Glutamatergic neuron (in vitro differentiated cells): ENCODE results near the gene GYPB. TPM values are rescaled to one million over a fixed set of nuclear protein-coding genes. Genes with fewer than 3 reads are reported as not detected.
"Not testable (repeated sequence)": the region's sequence is repeated elsewhere in the genome, so short reads cannot be mapped to it uniquely, and the experiment has no call there.

Source experiments
- DNase-seq: peaks from one replicate; pipeline ENCODE4 v3.0.0; 2022
- H3K27ac Mint-ChIP-seq: one replicate; pipeline ENCODE4 v1.8.0; 2020; ENCODE audit warnings: mild to moderate bottlenecking, mixed read lengths, inconsistent platforms; ENCODE audit not compliant: unreplicated experiment
- H3K27me3 Mint-ChIP-seq: one replicate; pipeline ENCODE4 v1.8.0; 2020; ENCODE audit warnings: mild to moderate bottlenecking, moderate library complexity, mixed read lengths, inconsistent platforms; ENCODE audit not compliant: unreplicated experiment
- H3K36me3 Mint-ChIP-seq: one replicate; pipeline ENCODE4 v1.8.0; 2020; ENCODE audit warnings: mild to moderate bottlenecking, mixed read lengths, inconsistent platforms; ENCODE audit not compliant: unreplicated experiment
- H3K4me1 Mint-ChIP-seq: one replicate; pipeline ENCODE4 v1.8.0; 2020; ENCODE audit warnings: mild to moderate bottlenecking, low read depth, mixed read lengths, inconsistent platforms; ENCODE audit not compliant: unreplicated experiment
- H3K4me3 Mint-ChIP-seq: one replicate; pipeline ENCODE4 v1.8.0; 2020; ENCODE audit warnings: mild to moderate bottlenecking, mixed read lengths, inconsistent platforms; ENCODE audit not compliant: unreplicated experiment
- H3K9me3 Mint-ChIP-seq: one replicate; pipeline ENCODE4 v1.8.0; 2020; ENCODE audit warnings: mild to moderate bottlenecking, moderate library complexity, mixed read lengths, inconsistent platforms; ENCODE audit not compliant: unreplicated experiment
- total RNA-seq: library from RNA; stranded (reverse); fragmentation: NEBNext Ultra II Directional; extraction: Animal tissue kit (Norgen Biotek cat#: 25700); gene quantifications from one replicate; pipeline ENCODE4 v1.2.1, GENCODE V29; 2021; ENCODE audit not compliant: unreplicated experiment
- TF ChIP-seq, protein P1 (sequence below): fragments of 200-600 bp; sonication (generic); IDR thresholded peaks from one replicate; pipeline ENCODE4 v1.5.0; 2021; ENCODE audit not compliant: partially characterized antibody, unreplicated experiment

GYPB gene
- total RNA-seq, 1 donor from 2014 or later: not detected

DNA sequence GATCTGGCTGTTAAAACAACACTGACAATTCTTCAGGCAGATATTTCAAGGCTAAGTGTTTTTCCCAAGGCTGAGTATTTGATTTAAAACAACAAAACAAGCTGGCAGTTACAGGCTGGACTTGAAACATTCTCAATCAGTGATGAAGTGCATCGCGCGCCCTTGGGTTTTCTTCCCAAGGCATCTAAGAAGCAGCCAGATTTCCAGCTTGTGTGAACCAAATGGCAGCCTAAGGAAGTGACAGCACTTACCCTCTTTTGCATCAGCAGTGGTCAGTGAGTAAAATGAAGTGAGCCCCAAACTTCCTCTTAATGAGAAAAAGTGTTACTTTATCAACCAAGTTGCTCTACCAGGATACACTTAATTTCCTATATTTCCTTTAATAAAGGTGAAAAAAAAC is 12.2 kb upstream of the GYPB start:
- not testable (repeated sequence) for H3K27ac Mint-ChIP-seq, H3K4me1 Mint-ChIP-seq, H3K4me3 Mint-ChIP-seq, DNase-seq, H3K27me3 Mint-ChIP-seq, H3K9me3 Mint-ChIP-seq, H3K36me3 Mint-ChIP-seq

DNA sequence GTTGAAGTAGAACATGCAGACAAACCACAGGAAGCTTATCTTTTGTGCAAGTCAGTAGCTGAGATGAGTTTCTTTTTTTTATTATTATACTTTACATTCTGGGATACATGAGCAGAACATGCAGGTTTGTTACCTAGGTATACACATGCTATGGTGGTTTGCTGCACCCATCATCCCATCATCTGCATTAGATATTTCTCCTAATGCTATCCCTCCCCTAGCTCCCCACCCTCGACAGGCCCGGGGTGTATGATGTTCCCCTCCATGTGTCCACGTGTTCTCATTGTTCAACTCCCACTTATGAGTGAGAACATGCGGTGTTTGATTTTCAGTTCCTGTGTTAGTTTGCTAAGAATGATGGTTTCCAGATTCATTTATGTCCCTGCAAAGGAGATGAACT is 11.5 kb upstream of the GYPB start:
- not testable (repeated sequence) for H3K4me3 Mint-ChIP-seq, DNase-seq, H3K4me1 Mint-ChIP-seq, H3K27ac Mint-ChIP-seq, H3K36me3 Mint-ChIP-seq, H3K9me3 Mint-ChIP-seq, H3K27me3 Mint-ChIP-seq

DNA sequence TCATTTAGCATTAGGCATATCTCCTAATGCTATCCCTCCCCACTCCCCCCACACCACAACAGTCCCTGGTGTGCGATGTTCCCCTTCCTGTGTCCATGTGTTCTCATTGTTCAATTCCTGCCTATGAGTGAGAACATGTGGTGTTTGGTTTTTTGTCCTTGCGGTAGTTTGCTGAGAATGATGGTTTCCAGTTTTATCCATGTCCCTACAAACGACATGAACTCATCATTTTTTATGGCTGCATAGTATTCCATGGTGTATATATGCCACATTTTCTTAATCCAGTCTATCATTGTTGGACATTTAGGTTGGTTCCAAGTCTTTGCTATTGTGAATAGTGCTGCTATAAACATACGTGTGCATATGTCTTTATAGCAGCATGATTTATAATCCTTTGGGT is 7.5 kb upstream of the GYPB start:
- not testable (repeated sequence) for H3K9me3 Mint-ChIP-seq, H3K4me1 Mint-ChIP-seq, DNase-seq, H3K36me3 Mint-ChIP-seq, H3K27ac Mint-ChIP-seq, H3K27me3 Mint-ChIP-seq, H3K4me3 Mint-ChIP-seq

DNA sequence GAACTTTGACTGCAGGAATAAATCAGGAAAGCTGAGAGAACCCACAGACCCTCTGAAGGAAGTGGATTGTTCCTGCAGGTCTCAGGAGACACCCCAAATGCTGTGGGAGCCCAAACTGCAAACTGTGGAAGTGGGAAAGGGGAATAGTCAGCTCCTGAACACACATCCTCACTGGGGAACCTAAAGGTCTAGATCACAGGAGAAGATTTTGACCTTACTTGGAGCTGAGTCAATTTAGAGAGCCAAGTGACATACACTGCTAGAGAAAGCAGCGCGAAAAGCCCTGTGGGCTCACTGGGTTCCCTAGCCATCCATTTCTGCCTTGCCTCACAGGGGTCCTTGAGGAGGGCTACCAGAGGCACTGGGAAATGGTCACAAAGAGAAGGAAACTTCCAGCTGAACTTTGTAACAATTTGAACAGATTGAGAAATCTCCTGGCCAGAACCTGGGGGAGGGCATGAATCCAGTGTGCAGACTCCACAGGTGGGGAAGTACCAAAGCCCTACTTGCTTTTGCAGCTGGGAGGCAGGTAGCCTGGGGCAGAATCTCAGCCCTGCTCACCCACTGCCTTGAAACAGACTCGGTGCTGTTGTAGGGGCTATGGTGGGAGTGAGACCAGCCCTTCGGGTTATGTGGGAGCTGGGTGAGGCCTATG is 5.3 kb upstream of the GYPB start:
- H3K27me3 Mint-ChIP-seq, H3K27ac Mint-ChIP-seq, DNase-seq, H3K9me3 Mint-ChIP-seq, H3K4me3 Mint-ChIP-seq, H3K4me1 Mint-ChIP-seq, H3K36me3 Mint-ChIP-seq: not testable (repeated sequence)

DNA sequence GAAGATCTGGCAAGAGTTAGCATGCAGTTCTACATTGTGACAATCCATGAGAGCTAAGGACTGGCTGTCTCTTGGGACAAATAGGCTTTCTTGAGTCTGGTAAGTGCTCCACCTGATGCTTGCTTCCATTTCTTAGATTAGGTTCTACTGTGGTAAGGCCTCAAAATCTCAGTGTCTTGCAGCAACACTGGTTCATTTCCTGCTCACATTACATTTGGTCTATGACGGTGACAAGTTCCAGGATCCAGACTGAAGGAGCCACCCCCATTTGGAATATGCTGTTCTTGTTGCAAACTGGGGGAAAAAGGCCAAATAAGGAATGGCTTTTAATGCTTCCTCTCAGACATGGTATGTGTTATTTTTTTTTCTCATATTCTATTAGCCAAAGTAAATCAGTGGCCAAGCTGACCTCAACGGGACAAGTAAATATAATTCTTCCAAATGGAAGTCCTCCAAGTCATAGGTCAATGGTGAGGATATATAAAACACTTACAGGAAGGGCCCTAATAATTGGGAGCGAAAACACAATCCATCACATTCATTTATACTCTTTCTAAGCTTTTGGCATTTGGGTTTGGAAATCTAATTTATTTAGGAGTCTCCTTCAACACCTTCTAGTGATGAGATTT is 3.7 kb upstream of the GYPB start:
- H3K27ac Mint-ChIP-seq, DNase-seq, H3K27me3 Mint-ChIP-seq, H3K4me1 Mint-ChIP-seq, H3K9me3 Mint-ChIP-seq, H3K36me3 Mint-ChIP-seq, H3K4me3 Mint-ChIP-seq: not testable (repeated sequence)

DNA sequence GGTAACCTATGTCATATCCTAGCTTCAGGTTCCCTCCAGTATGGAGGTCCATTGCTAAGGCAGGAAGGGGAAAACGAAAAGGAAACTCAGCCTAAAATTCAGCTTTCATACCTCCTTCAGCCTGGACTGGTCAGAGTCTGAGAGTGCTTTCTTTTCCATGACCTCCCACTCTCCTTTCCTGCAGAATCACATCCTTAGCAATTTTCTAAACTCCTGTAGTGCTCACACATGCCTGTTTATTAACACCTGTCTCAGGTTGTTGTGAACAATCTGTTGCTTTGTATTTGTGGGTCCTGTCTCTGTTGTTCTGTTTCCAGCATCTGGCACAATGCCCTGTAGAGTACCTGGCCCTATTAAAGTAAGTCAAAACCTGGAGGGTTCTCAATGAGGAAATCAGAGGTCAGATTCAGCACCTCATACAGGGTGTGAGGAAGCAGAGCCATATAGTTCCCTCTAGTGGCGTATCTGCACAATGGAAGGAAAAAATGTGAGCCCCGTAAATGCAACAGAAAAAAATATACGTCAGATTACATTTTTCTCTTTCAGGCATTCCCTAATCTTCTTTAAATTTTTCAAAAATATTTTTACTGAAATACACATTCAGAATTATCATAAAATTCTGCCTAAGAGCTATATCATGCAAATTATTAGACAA is 2.3 kb upstream of the GYPB start:
- H3K36me3 Mint-ChIP-seq, H3K4me1 Mint-ChIP-seq, H3K27ac Mint-ChIP-seq, DNase-seq, H3K9me3 Mint-ChIP-seq, H3K4me3 Mint-ChIP-seq, H3K27me3 Mint-ChIP-seq: not testable (repeated sequence)
- TF ChIP-seq, protein P1, sequence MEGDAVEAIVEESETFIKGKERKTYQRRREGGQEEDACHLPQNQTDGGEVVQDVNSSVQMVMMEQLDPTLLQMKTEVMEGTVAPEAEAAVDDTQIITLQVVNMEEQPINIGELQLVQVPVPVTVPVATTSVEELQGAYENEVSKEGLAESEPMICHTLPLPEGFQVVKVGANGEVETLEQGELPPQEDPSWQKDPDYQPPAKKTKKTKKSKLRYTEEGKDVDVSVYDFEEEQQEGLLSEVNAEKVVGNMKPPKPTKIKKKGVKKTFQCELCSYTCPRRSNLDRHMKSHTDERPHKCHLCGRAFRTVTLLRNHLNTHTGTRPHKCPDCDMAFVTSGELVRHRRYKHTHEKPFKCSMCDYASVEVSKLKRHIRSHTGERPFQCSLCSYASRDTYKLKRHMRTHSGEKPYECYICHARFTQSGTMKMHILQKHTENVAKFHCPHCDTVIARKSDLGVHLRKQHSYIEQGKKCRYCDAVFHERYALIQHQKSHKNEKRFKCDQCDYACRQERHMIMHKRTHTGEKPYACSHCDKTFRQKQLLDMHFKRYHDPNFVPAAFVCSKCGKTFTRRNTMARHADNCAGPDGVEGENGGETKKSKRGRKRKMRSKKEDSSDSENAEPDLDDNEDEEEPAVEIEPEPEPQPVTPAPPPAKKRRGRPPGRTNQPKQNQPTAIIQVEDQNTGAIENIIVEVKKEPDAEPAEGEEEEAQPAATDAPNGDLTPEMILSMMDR: peak; percentile 60

DNA sequence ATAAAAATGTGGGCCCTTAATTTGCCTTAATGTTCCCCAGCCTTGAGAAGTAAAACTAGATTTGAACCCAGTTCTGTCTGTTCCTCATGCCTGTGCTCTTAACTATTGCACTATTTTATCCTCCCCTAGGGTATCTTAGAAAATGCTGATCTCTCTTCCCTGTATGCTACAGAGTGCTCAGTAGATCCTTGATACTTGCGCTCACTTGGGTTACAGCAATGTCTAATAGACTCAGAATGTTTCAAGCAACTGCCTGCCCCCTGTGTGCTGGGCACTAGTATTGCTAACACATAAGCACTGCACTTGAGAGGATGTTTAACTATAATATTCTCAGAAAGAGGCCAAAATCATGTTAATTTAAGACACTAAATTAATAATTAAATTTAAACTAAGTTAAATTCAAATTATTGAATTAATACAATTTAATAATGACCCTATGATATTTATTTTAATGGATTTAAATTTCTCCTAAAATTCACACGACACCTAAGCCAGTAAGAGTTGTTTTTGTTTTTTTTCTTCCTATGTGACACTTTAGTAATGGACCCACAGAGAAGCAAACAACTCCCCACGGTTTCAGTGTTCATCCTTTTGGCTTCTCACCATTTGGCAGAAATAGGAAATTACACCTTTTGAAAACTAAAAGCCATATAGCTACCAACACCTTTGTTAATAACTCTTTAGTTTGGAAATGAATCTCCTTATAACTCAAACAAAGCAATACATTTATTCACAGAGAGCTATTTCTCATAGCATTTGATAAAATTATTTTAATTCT is 768 bp downstream of the GYPB start:
- not testable (repeated sequence) for H3K27me3 Mint-ChIP-seq, H3K36me3 Mint-ChIP-seq, H3K9me3 Mint-ChIP-seq, DNase-seq, H3K27ac Mint-ChIP-seq, H3K4me3 Mint-ChIP-seq, H3K4me1 Mint-ChIP-seq

DNA sequence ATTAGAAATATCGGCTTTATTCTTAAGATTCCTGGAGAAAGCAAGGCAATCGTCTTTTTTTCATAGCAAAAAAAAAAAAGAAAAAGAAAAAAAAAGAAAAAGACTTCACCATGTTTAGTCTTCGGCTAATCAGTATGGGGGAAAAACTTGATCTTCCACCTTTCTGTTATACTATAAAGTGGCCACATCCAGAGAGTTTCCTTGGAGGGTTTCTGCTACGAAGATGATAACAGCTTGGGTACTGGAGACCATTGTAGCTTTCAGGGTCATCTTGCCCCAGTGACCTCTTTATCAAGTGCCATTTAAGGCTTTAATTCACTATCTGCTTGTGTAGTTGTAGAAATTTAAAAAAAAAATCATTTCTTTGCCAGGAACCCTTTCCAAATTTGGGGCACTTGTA is 1.9 kb downstream of the GYPB start:
- not testable (repeated sequence) for H3K9me3 Mint-ChIP-seq, H3K36me3 Mint-ChIP-seq, H3K27me3 Mint-ChIP-seq, DNase-seq, H3K27ac Mint-ChIP-seq, H3K4me3 Mint-ChIP-seq, H3K4me1 Mint-ChIP-seq

DNA sequence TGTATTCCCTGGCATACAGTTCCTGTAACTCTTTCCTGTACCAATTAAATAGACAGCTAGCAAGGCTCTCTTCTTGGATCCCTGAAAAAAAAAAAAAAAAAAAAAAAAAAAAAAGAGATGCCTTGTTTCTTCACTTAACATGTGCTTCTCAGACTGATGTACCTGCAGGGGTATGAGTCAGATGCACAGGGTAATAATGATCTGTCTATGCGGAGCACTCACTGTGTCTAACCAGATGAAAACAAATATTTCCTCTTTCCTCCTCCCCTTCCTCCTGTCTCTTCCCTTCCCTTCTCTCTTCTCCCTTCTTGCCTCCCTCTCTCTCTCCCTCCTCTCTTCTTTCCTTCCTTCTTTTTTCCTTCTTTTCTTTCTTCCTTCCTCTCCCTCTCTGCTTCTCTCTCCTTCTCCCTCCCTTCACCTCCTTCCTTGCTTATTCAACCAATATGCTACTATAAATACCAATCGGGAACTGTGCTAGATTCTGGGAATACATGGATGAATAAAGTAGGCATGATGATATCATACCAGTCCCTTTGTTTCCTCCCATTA is 3.0 kb downstream of the GYPB start:
- DNase-seq, H3K4me1 Mint-ChIP-seq, H3K27me3 Mint-ChIP-seq, H3K9me3 Mint-ChIP-seq, H3K4me3 Mint-ChIP-seq, H3K27ac Mint-ChIP-seq, H3K36me3 Mint-ChIP-seq: not testable (repeated sequence)
